HCT116 (cell line): Measurements from ENCODE around the gene CCDC30. TPM values are rescaled to one million over a fixed set of nuclear protein-coding genes. Genes with fewer than 3 reads are reported as not detected.
A peak's percentile ranks its signal among the peaks of the same experiment; 100 is the strongest.

Source experiments
- ATAC-seq: fragments of 200-7000 bp; cut with Tn5 transposase; 2 replicates; pipeline ENCODE4 v1.9.1; 2020; ENCODE audit warnings: mild to moderate bottlenecking, moderate library complexity
- BruUV-seq: library from RNA; stranded (reverse); fragments of 400-500 nt; replicated peaks from 2 replicates; lab custom pipeline; 2021; lab: Mats Ljungman, UMichigan
- CTCF ChIA-PET: fragments of 300-600 bp; sonication (Branson Sonifier 250); formaldehyde crosslinking; loops from one replicate; lab custom pipeline; 2021; ENCODE audit warnings: antibody characterized with exemption; lab: Charles Lee
- POLR2A ChIA-PET: fragments of 300-600, 350-600 bp; sonication (Branson Sonifier 250); formaldehyde crosslinking; loops from one replicate; lab custom pipeline; 2021; ENCODE audit warnings: antibody characterized with exemption; lab: Charles Lee
- RAD21 ChIA-PET, 2 experiments: fragments of 300-600 bp; sonication (Branson Sonifier 250); formaldehyde crosslinking; loops; one replicate each; lab custom pipeline; 2023; ENCODE audit warnings: low total read pairs in 2 of 2; ENCODE audit not compliant: uncharacterized antibody in 2 of 2, unreplicated experiment in 2 of 2, low non-redundant PET in 1 of 2; lab: Charles Lee
- DNase-seq: peaks from one replicate; pipeline ENCODE4 v3.0.0-alpha.2; 2010; ENCODE audit warnings: low read depth, low spot score
- H2AFZ ChIP-seq: fragments of 200-600 bp; shearing (Covaris generic), sonication (generic); 2 replicates; pipeline ENCODE4 v1.6.1; 2017; ENCODE audit warnings: low read depth, mixed run types, mixed read lengths, antibody characterized with exemption, low read length; ENCODE audit not compliant: poor library complexity, severe bottlenecking
- H3K27ac ChIP-seq: 2 replicates; pipeline ENCODE4 v1.5.1; 2012; ENCODE audit warnings: low read depth, low read length
- H3K27me3 ChIP-seq: fragments of 200-600 bp; sonication (generic); 2 replicates; pipeline ENCODE4 v1.6.1; 2016; ENCODE audit warnings: mixed run types, low read length, mixed read lengths; ENCODE audit not compliant: insufficient read depth
- H3K36me3 ChIP-seq, 2 experiments: fragments of 200-500 bp in 1 of 2; fragments of 200-600 bp in 1 of 2; sonication (Bioruptor generic) in 1 of 2; sonication (generic) in 1 of 2; 2 replicates each; pipeline versions ENCODE4 v1.5.1 to v1.6.1; 2014 to 2016; ENCODE audit warnings: low read length in 2 of 2, inconsistent platforms in 1 of 2, mixed read lengths in 1 of 2, mixed run types in 1 of 2; ENCODE audit not compliant: insufficient read depth in 2 of 2, control insufficient read depth in 1 of 2
- H3K4me1 ChIP-seq, 2 experiments: fragments of 200-600 bp in 1 of 2; sonication (generic) in 1 of 2; 2 replicates each; pipeline versions ENCODE4 v1.5.1 to v1.6.1; 2012 to 2017; ENCODE audit warnings: low read length in 2 of 2, inconsistent platforms in 1 of 2, mild to moderate bottlenecking in 1 of 2, mixed read lengths in 1 of 2, mixed run types in 1 of 2, moderate library complexity in 1 of 2; ENCODE audit not compliant: insufficient read depth in 2 of 2, control insufficient read depth in 1 of 2
- H3K4me2 ChIP-seq: fragments of 200-600 bp; sonication (generic); 2 replicates; pipeline ENCODE4 v1.6.1; 2017; ENCODE audit warnings: mixed run types, low read length, mixed read lengths
- H3K4me3 ChIP-seq, 2 experiments: fragments of 200-600 bp in 1 of 2; sonication (generic) in 1 of 2; replicated peaks in 1 of 2; 2 replicates each; pipeline ENCODE4 v1.5.1; 2011 to 2016; ENCODE audit warnings: low read length in 2 of 2, control low read depth in 1 of 2, low read depth in 1 of 2, mild to moderate bottlenecking in 1 of 2, mixed read lengths in 1 of 2, mixed run types in 1 of 2
- H3K79me2 ChIP-seq: fragments of 200-600 bp; sonication (generic); 2 replicates; pipeline ENCODE4 v1.6.1; 2017; ENCODE audit warnings: mild to moderate bottlenecking, mixed run types, low read length, moderate library complexity, mixed read lengths; ENCODE audit not compliant: insufficient read depth
- H3K9ac ChIP-seq: fragments of 200-600 bp; sonication (generic); 2 replicates; pipeline ENCODE4 v1.6.1; 2016; ENCODE audit warnings: low read length, mixed read lengths
- H3K9me2 ChIP-seq: fragments of 200-600 bp; sonication (generic), shearing (Covaris generic); 2 replicates; pipeline ENCODE4 v1.6.1; 2017; ENCODE audit warnings: mixed run types, mild to moderate bottlenecking, moderate library complexity; ENCODE audit not compliant: insufficient read depth
- H3K9me3 ChIP-seq, 2 experiments: fragments of 200-500 bp in 1 of 2; fragments of 200-600 bp in 1 of 2; sonication (Bioruptor generic) in 1 of 2; sonication (generic) in 1 of 2; 2 replicates each; pipeline ENCODE4 v1.6.1; 2014 to 2017; ENCODE audit warnings: low read length in 2 of 2, mixed read lengths in 2 of 2, inconsistent platforms in 1 of 2, low read depth in 1 of 2, mild to moderate bottlenecking in 1 of 2, mixed run types in 1 of 2, moderate library complexity in 1 of 2; ENCODE audit not compliant: control insufficient read depth in 1 of 2, insufficient read depth in 1 of 2
- H4K20me1 ChIP-seq: fragments of 200-600 bp; sonication (generic), shearing (Covaris generic); 2 replicates; pipeline ENCODE4 v1.6.1; 2017; ENCODE audit warnings: mixed run types, mild to moderate bottlenecking, moderate library complexity; ENCODE audit not compliant: insufficient read depth
- CEBPB ChIP-seq: IDR thresholded peaks from 2 replicates; pipeline ENCODE4 v1.6.1; 2012; ENCODE audit warnings: low read depth
- EGR1 ChIP-seq: IDR thresholded peaks from 2 replicates; pipeline ENCODE4 v1.6.1; 2012; ENCODE audit warnings: low read depth
- EZH2 ChIP-seq: fragments of 200-600 bp; sonication (generic); IDR thresholded peaks from 2 replicates; pipeline ENCODE4 v1.6.1; 2017; ENCODE audit warnings: antibody characterized with exemption, mixed run types
- MAX ChIP-seq: IDR thresholded peaks from 2 replicates; pipeline ENCODE4 v1.6.1; 2012
- POLR2AphosphoS5 ChIP-seq: IDR thresholded peaks from 2 replicates; pipeline ENCODE4 v1.6.1; 2011; ENCODE audit warnings: mild to moderate bottlenecking, low read depth, low read length, moderate library complexity
- RAD21 ChIP-seq: IDR thresholded peaks from 2 replicates; pipeline ENCODE4 v1.6.1; 2012; ENCODE audit warnings: low read depth, mild to moderate bottlenecking
- SP1 ChIP-seq: IDR thresholded peaks from 2 replicates; pipeline ENCODE4 v1.6.1; 2012; ENCODE audit warnings: low read depth
- SRF ChIP-seq: IDR thresholded peaks from 2 replicates; pipeline ENCODE4 v1.6.1; 2012; ENCODE audit warnings: low read depth
- ZFX ChIP-seq: fragments of 450-650 bp; IDR thresholded peaks from 2 replicates; pipeline ENCODE4 v1.6.1; 2017
- ZNF274 ChIP-seq: fragments of 200-500 bp; sonication (Bioruptor generic); IDR thresholded peaks from 2 replicates; pipeline ENCODE4 v1.6.1; 2014; ENCODE audit warnings: mild to moderate bottlenecking, low read depth, low read length, inconsistent platforms
- intact Hi-C: fragments of 100-400 bp; cut with micrococcal nuclease; formaldehyde crosslinking; loops from 2 replicates; pipeline ENCODE4 v1.10.0; 2022
- total RNA-seq: library from RNA; stranded (reverse); gene quantifications from one replicate; pipeline ENCODE4 v1.2.1, GENCODE V29; 2021; ENCODE audit not compliant: unreplicated experiment
- TF ChIP-seq, protein P1 (sequence below), 3 experiments: fragments of 200-600 bp in 1 of 3; sonication (generic) in 1 of 3; IDR thresholded peaks in 2 of 3; conservative IDR thresholded peaks in 1 of 3; 2 replicates each; pipeline ENCODE4 v1.5.1; 2012 to 2017; ENCODE audit warnings: low read depth in 2 of 3, low read length in 2 of 3, antibody characterized with exemption in 1 of 3, borderline replicate concordance in 1 of 3, control low read depth in 1 of 3, mild to moderate bottlenecking in 1 of 3, mixed read lengths in 1 of 3, mixed run types in 1 of 3, moderate library complexity in 1 of 3; ENCODE audit not compliant: insufficient read depth in 1 of 3

CCDC30 gene
- total RNA-seq, 1 experiment from 2014 or later = 2.0 TPM

- no peak for DNase-seq
- BruUV-seq = no TSS peak
- ChIA-PET CTCF (no interaction called here), RAD21 (no interaction called here), POLR2A (interaction anchor here (1.4 kb wide), 1 partner anchor 9 kb away, joined by 3 read pairs; no protein-coding TSS in a partner anchor)
- H3K9me3 ChIP-seq = no peaks in the 10 kb centered on the region
- H3K4me1 ChIP-seq = peaks cover 4 to 14% of the 10 kb centered on the region in 2 experiments; a peak in 3 of 4 replicates
- H3K9me2 ChIP-seq = no peaks in the 10 kb centered on the region
- H3K27ac ChIP-seq = no peak overlapping the region
- peak overlapping the region; percentile 82 for H3K4me2 ChIP-seq
- no peaks in the 10 kb centered on the region for H3K27me3 ChIP-seq
- no peak overlapping the region for H3K4me3 ChIP-seq
- intact Hi-C loops = no loop called here
- no peaks in the 10 kb centered on the region for H3K79me2 ChIP-seq
- H3K36me3 ChIP-seq = peaks cover 9 to 14% of the 10 kb centered on the region in 2 experiments; a peak in 3 of 4 replicates
- no peak for ATAC-seq
- no peak overlapping the region for H2AFZ ChIP-seq
- H3K9ac ChIP-seq = no peak overlapping the region
- H4K20me1 ChIP-seq = no peaks in the 10 kb centered on the region
- TF ChIP-seq EZH2 (no peak), SP1 (no peak), MAX (no peak), ZFX (no peak), EGR1 (no peak), ZNF274 (no peak), RAD21 (no peak), CEBPB (no peak), SRF (no peak), POLR2AphosphoS5 (no peak)
- TF ChIP-seq, protein P1, sequence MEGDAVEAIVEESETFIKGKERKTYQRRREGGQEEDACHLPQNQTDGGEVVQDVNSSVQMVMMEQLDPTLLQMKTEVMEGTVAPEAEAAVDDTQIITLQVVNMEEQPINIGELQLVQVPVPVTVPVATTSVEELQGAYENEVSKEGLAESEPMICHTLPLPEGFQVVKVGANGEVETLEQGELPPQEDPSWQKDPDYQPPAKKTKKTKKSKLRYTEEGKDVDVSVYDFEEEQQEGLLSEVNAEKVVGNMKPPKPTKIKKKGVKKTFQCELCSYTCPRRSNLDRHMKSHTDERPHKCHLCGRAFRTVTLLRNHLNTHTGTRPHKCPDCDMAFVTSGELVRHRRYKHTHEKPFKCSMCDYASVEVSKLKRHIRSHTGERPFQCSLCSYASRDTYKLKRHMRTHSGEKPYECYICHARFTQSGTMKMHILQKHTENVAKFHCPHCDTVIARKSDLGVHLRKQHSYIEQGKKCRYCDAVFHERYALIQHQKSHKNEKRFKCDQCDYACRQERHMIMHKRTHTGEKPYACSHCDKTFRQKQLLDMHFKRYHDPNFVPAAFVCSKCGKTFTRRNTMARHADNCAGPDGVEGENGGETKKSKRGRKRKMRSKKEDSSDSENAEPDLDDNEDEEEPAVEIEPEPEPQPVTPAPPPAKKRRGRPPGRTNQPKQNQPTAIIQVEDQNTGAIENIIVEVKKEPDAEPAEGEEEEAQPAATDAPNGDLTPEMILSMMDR (IDR thresholded peaks at IDR 0.05 in 2 of 3, conservative IDR thresholded peaks at IDR 0.05 in 1 of 3; ENCODE audit: borderline replicate concordance in 1 of 3, insufficient read depth in 1 of 3, low read depth in 2 of 3, low read length in 2 of 3) = no peak
- TF ChIP-seq, all 23 proteins: peak for 0
Observed at GRCh38 chr1:42463921-42464320, 835 bp downstream of the CCDC30 start.
